K562 (cell line): ENCODE measurements around the gene PTGR2. TPM values are rescaled to one million over a fixed set of nuclear protein-coding genes. Genes with fewer than 3 reads are reported as not detected.

Experiments
- ATAC-seq: fragments of 200-7000 bp; cut with Tn5 transposase; 3 replicates; pipeline ENCODE4 v1.9.1; 2020; ENCODE audit warnings: moderate library complexity
- BruUV-seq: library from RNA; stranded (reverse); fragments of 400-500 nt; replicated peaks from 2 replicates; lab custom pipeline; 2021; lab: Mats Ljungman, UMichigan
- CTCF ChIA-PET: fragments of 300-600 bp; formaldehyde crosslinking; extraction: SDS; loops from one replicate; lab custom pipeline; 2021; ENCODE audit warnings: low intra/inter-chr PET ratio; lab: Yijun Ruan, JAX
- POLR2A ChIA-PET: fragments of 300-600, 350-650 bp; sonication (Branson Sonifier 250); formaldehyde crosslinking; extraction: SDS; loops from one replicate; lab custom pipeline; 2021; ENCODE audit warnings: antibody characterized with exemption, inconsistent platforms; lab: Yijun Ruan, JAX
- DNase-seq, 4 experiments: peaks; one replicate each; pipeline versions ENCODE4 v3.0.0 to v3.0.0-alpha.2; 2011 to 2018; ENCODE audit warnings: low spot score in 3 of 4, mixed read lengths in 3 of 4; ENCODE audit errors: extremely low read depth in 1 of 4
- FAIRE-seq: peaks from 2 replicates; lab custom pipeline; 2011; peaks lifted over from hg19 to GRCh38; lab: Jason Lieb, UNC
- H2AFZ ChIP-seq: 2 replicates; pipeline ENCODE4 v1.6.0; 2011; ENCODE audit warnings: low read depth, low read length, control low read depth, inconsistent platforms
- H3K27ac ChIP-seq: fragments of 200-600 bp; 3 replicates; pipeline ENCODE4 v1.8.0; 2011; ENCODE audit warnings: low read depth, mild to moderate bottlenecking, control low read depth, inconsistent platforms, low read length, moderate library complexity, mixed read lengths; ENCODE audit errors: extremely low read depth
- H3K27me3 ChIP-seq, 2 experiments: fragments of 300-600 bp in 1 of 2; 2 replicates in 1 of 2; 3 replicates in 1 of 2; pipeline versions ENCODE4 v1.6.0 to v1.8.0; 2011; ENCODE audit warnings: inconsistent platforms in 2 of 2, low read length in 2 of 2, mild to moderate bottlenecking in 1 of 2, mixed read lengths in 1 of 2, moderate library complexity in 1 of 2; ENCODE audit not compliant: control insufficient read depth in 2 of 2, insufficient read depth in 2 of 2
- H3K36me3 ChIP-seq: fragments of 300-600 bp; 3 replicates; pipeline ENCODE4 v1.8.0; 2011; ENCODE audit warnings: mild to moderate bottlenecking, low read length, inconsistent platforms; ENCODE audit not compliant: control insufficient read depth, insufficient read depth
- H3K4me1 ChIP-seq, 2 experiments: fragments of 200-600 bp in 1 of 2; replicated peaks in 1 of 2; 2 replicates in 1 of 2; 3 replicates in 1 of 2; pipeline versions ENCODE4 v1.5.1 to v1.8.0; 2011; ENCODE audit warnings: inconsistent platforms in 2 of 2, low read length in 2 of 2, mild to moderate bottlenecking in 1 of 2, mixed read lengths in 1 of 2, moderate library complexity in 1 of 2; ENCODE audit not compliant: control insufficient read depth in 2 of 2, insufficient read depth in 2 of 2
- H3K4me2 ChIP-seq: 2 replicates; pipeline ENCODE4 v1.6.1; 2011; ENCODE audit warnings: low read length, control low read depth, inconsistent platforms, mixed read lengths; ENCODE audit not compliant: insufficient read depth
- H3K4me3 ChIP-seq: fragments of 200-600 bp; sonication (generic), shearing (Covaris generic); 2 replicates; pipeline ENCODE4 v1.5.1; 2016; ENCODE audit warnings: control low read depth, inconsistent platforms
- H3K79me2 ChIP-seq: fragments of 200-600 bp; 3 replicates; pipeline ENCODE4 v1.8.0; 2011; ENCODE audit warnings: low read length, inconsistent platforms; ENCODE audit not compliant: control insufficient read depth, insufficient read depth
- H3K9ac ChIP-seq, 2 experiments: 2 replicates each; pipeline versions ENCODE4 v1.6.0 to v1.6.1; 2011; ENCODE audit warnings: low read depth in 2 of 2, low read length in 2 of 2, control low read depth in 1 of 2, inconsistent platforms in 1 of 2, mild to moderate bottlenecking in 1 of 2, mixed read lengths in 1 of 2; ENCODE audit not compliant: insufficient read depth in 1 of 2
- H3K9me1 ChIP-seq: one replicate; pipeline ENCODE4 v1.6.0; 2011; ENCODE audit warnings: inconsistent platforms, mild to moderate bottlenecking, low read length, moderate library complexity; ENCODE audit not compliant: control insufficient read depth, insufficient read depth
- H3K9me3 ChIP-seq: replicated peaks from 2 replicates; pipeline ENCODE4 v1.5.1; 2011; ENCODE audit warnings: low read depth, low read length, inconsistent platforms; ENCODE audit not compliant: control insufficient read depth, insufficient read depth
- H4K20me1 ChIP-seq: replicated peaks from 2 replicates; pipeline ENCODE4 v1.6.1; 2011; ENCODE audit warnings: low read length, inconsistent platforms, mixed read lengths; ENCODE audit not compliant: control insufficient read depth, insufficient read depth
- C11orf30 ChIP-seq: fragments of 450-650 bp; IDR thresholded peaks from 2 replicates; pipeline ENCODE4 v1.6.1; 2016; ENCODE audit warnings: low read depth, mild to moderate bottlenecking
- CBX5 ChIP-seq: IDR thresholded peaks from 2 replicates; pipeline ENCODE4 v1.6.1; 2014; ENCODE audit warnings: low read depth, borderline replicate concordance
- FOXA1 ChIP-seq: fragments of 450-650 bp; IDR thresholded peaks from 2 replicates; pipeline ENCODE4 v1.6.1; 2016; ENCODE audit warnings: mild to moderate bottlenecking, borderline replicate concordance
- GATA2 ChIP-seq: sonication (generic); formaldehyde crosslinking; IDR thresholded peaks from 2 replicates; pipeline ENCODE4 v1.4.0; 2020; ENCODE audit warnings: mild to moderate bottlenecking, missing genetic modification reagents
- MAFF ChIP-seq: IDR thresholded peaks from 2 replicates; pipeline ENCODE4 v1.6.1; 2012; ENCODE audit warnings: low read length, improper control_type of control experiment
- MAFG ChIP-seq: fragments of 450-650 bp; conservative IDR thresholded peaks from 2 replicates; pipeline ENCODE4 v1.6.1; 2016; ENCODE audit warnings: missing genetic modification characterization, missing compliant biosample characterization
- MAFK ChIP-seq: IDR thresholded peaks from 2 replicates; pipeline ENCODE4 v1.6.1; 2011; ENCODE audit warnings: low read length, improper control_type of control experiment
- MECOM ChIP-seq: fragments of 250-450 bp; sonication (Bioruptor Pico); IDR thresholded peaks from 2 replicates; pipeline ENCODE4 v1.8.0; 2022; ENCODE audit warnings: inconsistent platforms
- NR2F6 ChIP-seq: fragments of 450-650 bp; formaldehyde crosslinking; IDR thresholded peaks from 2 replicates; pipeline ENCODE4 v1.4.0; 2020; ENCODE audit warnings: mild to moderate bottlenecking
- POLR2AphosphoS5 ChIP-seq: IDR thresholded peaks from 2 replicates; pipeline ENCODE4 v1.6.1; 2011; ENCODE audit warnings: mild to moderate bottlenecking, low read depth, low read length, moderate library complexity; ENCODE audit not compliant: control insufficient read depth, insufficient read depth
- RFX5 ChIP-seq: IDR thresholded peaks from 2 replicates; pipeline ENCODE4 v1.6.1; 2011; ENCODE audit warnings: low read depth, mild to moderate bottlenecking, improper control_type of control experiment, low read length
- RHOXF2B ChIP-seq: fragments of 250-450 bp; sonication (Bioruptor Pico); conservative IDR thresholded peaks from 2 replicates; pipeline ENCODE4 v1.5.1; 2021
- ZBTB5 ChIP-seq: fragments of 450-650 bp; IDR thresholded peaks from 2 replicates; pipeline ENCODE4 v1.6.1; 2017; ENCODE audit warnings: antibody characterized with exemption
- ZNF431 ChIP-seq: sonication (generic); formaldehyde crosslinking; IDR thresholded peaks from 2 replicates; pipeline ENCODE4 v1.8.0; 2022; ENCODE audit warnings: mild to moderate bottlenecking, missing genetic modification reagents
- ZZZ3 ChIP-seq: fragments of 450-650 bp; IDR thresholded peaks from 2 replicates; pipeline ENCODE4 v1.6.1; 2016; ENCODE audit warnings: antibody characterized with exemption, mild to moderate bottlenecking, moderate library complexity
- WGBS: fragments of 100-300 bp; shearing (Covaris generic); methylation state at CpG from one replicate; pipeline ENCODE4 v1.1.6; 2016; ENCODE audit warnings: low coverage, mixed read lengths; ENCODE audit not compliant: insufficient coverage; ENCODE audit errors: missing lambda C conversion rate; 5-methylcytosine and 5-hydroxymethylcytosine counted together
- in situ Hi-C: fragments of 300-500 bp; cut with MboI; formaldehyde crosslinking; loops from 4 replicates; pipeline ENCODE4 v1.15.0; 2018; ENCODE audit warnings: inconsistent platforms, mixed read lengths
- intact Hi-C: fragments of 100-400 bp; cut with micrococcal nuclease; formaldehyde crosslinking; loops from 2 replicates; pipeline ENCODE4 v1.14.2; 2022
- polyA plus RNA-seq, 8 experiments: library from polyadenylated mRNA; depleted of rRNA in 4 of 8; stranded (reverse) in 5 of 8; unstranded in 3 of 8; fragments of >200 nt; fragmentation: Nextera tagmentation in 2 of 8; fragmentation: Illumina TruSeq in 1 of 8; extraction: Ambion mirVana in 2 of 8; extraction: Trizol in 1 of 8; gene quantifications; 2 replicates each; pipeline versions ENCODE4 v1.2.1 to v1.2.3, GENCODE V29; 2011 to 2014; ENCODE audit warnings: inconsistent platforms in 1 of 8, missing spikeins in 1 of 8
- total RNA-seq, 7 experiments: library from RNA; depleted of rRNA in 6 of 7; stranded (reverse); fragments of >200 nt in 6 of 7; fragmentation: Illumina TruSeq in 2 of 7; extraction: Trizol in 2 of 7; gene quantifications; 2 replicates each; pipeline versions ENCODE4 v1.2.1 to v1.2.3, GENCODE V29; 2011 to 2021; ENCODE audit warnings: low replicate concordance in 1 of 7

Gene PTGR2
- total and polyA plus RNA-seq, 9 of the 15 experiments (the other 6 are each of a cell fraction or from before 2014, with no cell fraction given): 7.4 to 23.0 (median 13.0) TPM

GRCh38 chr14:73865534-73866113, 14.0 kb downstream of the PTGR2 start:
- H3K4me3 ChIP-seq: no peak overlapping the region
- H2AFZ ChIP-seq: no peak overlapping the region
- H3K4me1 ChIP-seq: peaks cover 0 to 3% of the 10 kb centered on the region in 2 experiments; a peak in 3 of 5 replicates
- peaks cover 39% of the 10 kb centered on the region for H3K36me3 ChIP-seq
- no peaks in the 10 kb centered on the region for H4K20me1 ChIP-seq
- BruUV-seq: no TSS peak
- no peaks in the 10 kb centered on the region for H3K9me3 ChIP-seq
- no peaks in the 10 kb centered on the region for H3K27me3 ChIP-seq
- in situ Hi-C loops (no loop called here), intact Hi-C loops (loop anchor here (5.0 kb wide), 1 partner anchor 38 kb away; no protein-coding TSS in a partner anchor)
- DNase-seq (no peak), ATAC-seq (no peak), FAIRE-seq (no peak)
- H3K27ac ChIP-seq: no peak overlapping the region
- H3K79me2 ChIP-seq: no peaks in the 10 kb centered on the region
- 70% methylated on average over 7 of the region's 8 CpGs for WGBS
- H3K4me2 ChIP-seq: no peak overlapping the region
- no peaks in the 10 kb centered on the region for H3K9me1 ChIP-seq
- POLR2A ChIA-PET: interaction anchor here (1.4 kb wide), 1 partner anchor 14 kb away, joined by 5 read pairs; the partner anchor contains the start of gene PTGR2
- CTCF ChIA-PET: no interaction called here
- no peak overlapping the region for H3K9ac ChIP-seq
- TF ChIP-seq MAFK (peak; percentile 83), ZBTB5 (no peak), C11orf30 (peak; percentile 79), POLR2AphosphoS5 (no peak), ZNF431 (no peak), GATA2 (CRISPR knock-in tag) (no peak), FOXA1 (no peak), MECOM (CRISPR knock-in tag) (no peak), RHOXF2B (CRISPR knock-in tag) (no peak), MAFF (peak; percentile 81), NR2F6 (CRISPR knock-in tag) (no peak), ZZZ3 (no peak), RFX5 (no peak), CBX5 (no peak), MAFG (tag) (peak; percentile 70)
